ENCODE data around the gene SHMT1.

Gene SHMT1

DNA sequence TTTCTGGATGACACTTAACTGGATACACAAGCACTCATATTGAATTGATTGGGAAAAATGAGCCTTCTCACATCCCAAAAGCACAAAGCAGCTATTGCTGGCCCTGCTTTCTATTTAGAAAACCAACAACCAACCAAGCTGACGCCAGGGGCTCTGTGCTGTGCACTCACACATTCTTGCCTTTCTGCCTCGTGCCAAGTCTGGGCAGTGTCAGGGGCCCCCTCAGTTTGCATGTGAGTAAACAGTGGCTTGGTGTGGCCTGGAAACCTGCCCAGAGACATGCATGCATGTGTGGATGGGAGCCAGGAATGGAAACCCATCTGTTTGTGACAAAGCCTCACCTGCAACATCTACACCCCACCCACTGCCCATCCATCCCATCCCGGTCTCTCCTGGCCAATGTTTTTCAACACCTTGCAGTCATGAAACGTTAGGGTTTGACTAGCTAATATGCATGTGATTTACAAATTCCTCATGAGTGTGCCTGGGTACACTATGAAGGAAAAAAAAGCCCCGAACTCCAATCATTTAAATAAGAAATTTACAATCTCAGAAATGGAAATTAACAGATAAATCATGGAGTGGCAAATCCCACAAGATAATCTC lies 82.5 kb downstream of the SHMT1 start:
- no peak for DNase-seq

DNA sequence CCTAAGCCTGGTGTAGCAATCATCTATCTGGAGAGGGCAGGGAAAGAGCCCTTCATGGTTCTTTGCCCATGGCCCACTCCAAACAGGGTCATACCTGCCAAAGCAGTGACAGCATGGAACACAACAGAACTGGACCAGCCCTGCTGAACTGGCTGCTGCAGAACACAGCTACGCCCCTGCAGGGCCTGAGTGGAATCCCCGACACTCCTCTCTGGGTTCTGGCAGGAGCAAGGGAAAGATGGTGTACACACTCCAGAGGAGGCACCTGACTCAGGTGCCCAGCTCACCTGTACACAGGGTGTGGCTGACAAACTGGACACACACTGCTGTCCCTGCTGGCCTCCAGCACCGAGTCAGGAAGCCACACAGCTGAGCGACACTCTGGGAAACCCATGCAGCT lies 83.1 kb downstream of the SHMT1 start:
- no peak for DNase-seq

DNA sequence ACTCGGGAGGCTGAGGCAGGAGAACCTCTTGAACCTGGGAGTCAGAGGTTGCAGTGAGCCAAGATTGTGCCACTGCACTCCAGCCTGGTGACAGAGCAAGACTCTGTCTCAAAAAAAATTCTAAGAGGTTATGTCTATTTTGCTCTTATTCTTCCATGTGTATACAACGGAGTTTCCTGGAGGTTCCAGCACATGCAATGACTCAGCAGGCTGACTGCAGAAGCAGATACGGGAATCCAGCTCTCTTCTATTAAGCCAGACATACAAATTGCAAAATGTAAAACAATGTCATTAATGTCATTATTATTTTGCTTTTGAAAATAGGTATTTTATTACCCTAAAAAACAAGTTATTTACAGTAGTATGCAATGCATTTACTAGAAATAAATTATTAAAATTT lies 84.5 kb downstream of the SHMT1 start:
- no peak for DNase-seq
